ENCODE measurements around the gene NPTX2. TPM values are rescaled to one million over a fixed set of nuclear protein-coding genes. Genes with fewer than 3 reads are reported as not detected.

Gene NPTX2
- total RNA-seq, 1 experiment from 2014 or later, result 10.9 TPM

- TF ChIP-seq ZNF232 (CRISPR knock-in tag; IDR thresholded peaks at IDR 0.05) (no peak), ZNF671 (CRISPR knock-in tag; IDR thresholded peaks at IDR 0.05) (no peak), ZNF317 (CRISPR knock-in tag; IDR thresholded peaks at IDR 0.05; ENCODE audit: borderline replicate concordance, low read depth) (no peak), ZMAT4 (CRISPR knock-in tag; IDR thresholded peaks at IDR 0.05) (no peak), SP1 (CRISPR knock-in tag; conservative IDR thresholded peaks at IDR 0.05) (no peak), PREB (CRISPR knock-in tag; IDR thresholded peaks at IDR 0.05; ENCODE audit: borderline replicate concordance) (no peak), TEAD1 (CRISPR knock-in tag; IDR thresholded peaks at IDR 0.05) (no peak)
These were observed 44.5 kb downstream of the NPTX2 start (continued) for GRCh38 chr7:98661607-98662006.

GRCh38 chr7:98662289-98662688 lies 45.2 kb downstream of the NPTX2 start:
- CTCF ChIA-PET, result no interaction called here
- H3K4me1 Mint-ChIP-seq, result no peaks in the 10 kb centered on the region
- no peak overlapping the region for H3K27ac Mint-ChIP-seq
- H3K4me3 Mint-ChIP-seq, result no peak overlapping the region
- no peak for TF ChIP-seq SP1 (CRISPR knock-in tag; conservative IDR thresholded peaks at IDR 0.05)
- TF ChIP-seq HMGA2 (CRISPR knock-in tag; IDR thresholded peaks at IDR 0.05), result no peak
- H3K36me3 Mint-ChIP-seq, result no peaks in the 10 kb centered on the region
- DNase-seq (ENCODE audit: low spot score), result no peak
- POLR2A ChIA-PET, result no interaction called here
- H3K9me3 Mint-ChIP-seq, result no peaks in the 10 kb centered on the region
- no peak for ATAC-seq
- peaks cover 31% of the 10 kb centered on the region for H3K27me3 Mint-ChIP-seq (ENCODE audit: low read depth)

- Mint-ChIP-seq H3K4me1 (peaks cover 2% of the 10 kb centered on the region; the same call in 1 of the 2 replicates), H3K27me3 (ENCODE audit: low read depth) (peaks cover 57% of the 10 kb centered on the region), H3K27ac (no peak overlapping the region), H3K9me3 (no peaks in the 10 kb centered on the region), H3K36me3 (no peaks in the 10 kb centered on the region), H3K4me3 (no peak overlapping the region)
- ChIA-PET CTCF (no interaction called here), POLR2A (no interaction called here)
- no peak for ATAC-seq
- DNase-seq (ENCODE audit: low spot score), result no peak
- TF ChIP-seq JUN (CRISPR knock-in tag; IDR thresholded peaks at IDR 0.05) (no peak), CDX4 (CRISPR knock-in tag; IDR thresholded peaks at IDR 0.05; ENCODE audit: borderline replicate concordance) (no peak), ZNF138 (CRISPR knock-in tag; conservative IDR thresholded peaks at IDR 0.05) (no peak)
These were observed 47.8 kb downstream of the NPTX2 start for GRCh38 chr7:98664882-98665281.

- Mint-ChIP-seq H3K27me3 (ENCODE audit: low read depth) (peaks cover 81% of the 10 kb centered on the region), H3K4me3 (no peak overlapping the region), H3K4me1 (peaks cover 2% of the 10 kb centered on the region; the same call in 1 of the 2 replicates), H3K36me3 (no peaks in the 10 kb centered on the region), H3K27ac (no peak overlapping the region), H3K9me3 (peaks cover 12% of the 10 kb centered on the region)
- no peak for TF ChIP-seq PRRX2 (CRISPR knock-in tag; IDR thresholded peaks at IDR 0.05)
- no peak for TF ChIP-seq ATF6 (CRISPR knock-in tag; IDR thresholded peaks at IDR 0.05)
- 0 out of 2 replicates have a peak, but pooled peaks have one; percentile 15 for TF ChIP-seq NFYB (CRISPR knock-in tag; conservative IDR thresholded peaks at IDR 0.05; ENCODE audit: low read depth)
- TF ChIP-seq E2F1 (CRISPR knock-in tag; IDR thresholded peaks at IDR 0.05), result no peak
- DNase-seq (ENCODE audit: low spot score), result peak; percentile 69
- CTCF ChIA-PET, result interaction anchor here (1.1 kb wide), 1 partner anchor 163 kb away, joined by 5 read pairs; no protein-coding TSS in a partner anchor
- peak; percentile 100 for ATAC-seq
- POLR2A ChIA-PET, result no interaction called here
These were observed 51.2 kb downstream of the NPTX2 start for GRCh38 chr7:98668255-98668654.

Measured in WTC11 (cell line).